Gastroesophageal sphincter (tissue), 4 donors: ENCODE data around the gene AMACR. TPM values are rescaled to one million over a fixed set of nuclear protein-coding genes. Genes with fewer than 3 reads are reported as not detected.
A peak's percentile ranks its signal among the peaks of the same experiment; 100 is the strongest.

Experiments used
- ATAC-seq: fragments of 150-250 bp; one replicate; pipeline ENCODE4 v1.9.1; 2016; ENCODE audit warnings: mild to moderate bottlenecking, moderate library complexity
- H3K27ac ChIP-seq, 4 donors: fragments of 200-600 bp; sonication (generic) in 3 of 4; 1 replicate in 3 of 4; 2 replicates in 1 of 4; pipeline ENCODE4 v1.5.1; 2016 to 2019
- H3K27me3 ChIP-seq: fragments of 200-600 bp; sonication (generic); one replicate; pipeline ENCODE4 v1.5.1; 2019
- H3K36me3 ChIP-seq, 2 donors: fragments of 200-600 bp; sonication (generic); one replicate each; pipeline ENCODE4 v1.5.1; 2019; ENCODE audit warnings: control low read depth in 1 of 2
- H3K4me1 ChIP-seq, 3 donors: fragments of 200-600 bp; sonication (generic); 1 replicate in 2 of 3; 2 replicates in 1 of 3; pipeline ENCODE4 v1.5.1; 2016 to 2019; ENCODE audit warnings: control low read depth in 2 of 3
- H3K4me3 ChIP-seq, 2 donors: fragments of 200-600 bp; sonication (generic); one replicate each; pipeline ENCODE4 v1.5.1; 2019; ENCODE audit warnings: mild to moderate bottlenecking in 1 of 2, moderate library complexity in 1 of 2
- H3K9me3 ChIP-seq, 3 donors: fragments of 200-600 bp; sonication (generic); one replicate each; pipeline ENCODE4 v1.5.1; 2017 to 2019; ENCODE audit warnings: control low read depth in 2 of 3
- CTCF ChIP-seq, 4 experiments: fragments of 200-600 bp in 2 of 4; fragments of 450-650 bp in 2 of 4; sonication (generic) in 1 of 4; IDR thresholded peaks; one replicate each; pipeline ENCODE4 v1.5.1; 2017 to 2019; ENCODE audit warnings: antibody characterized with exemption in 4 of 4, mild to moderate bottlenecking in 2 of 4, moderate library complexity in 2 of 4
- EP300 ChIP-seq: sonication (generic); formaldehyde crosslinking; IDR thresholded peaks from one replicate; pipeline ENCODE4 v1.6.1; 2017; ENCODE audit warnings: antibody characterized with exemption, mild to moderate bottlenecking
- POLR2A ChIP-seq, 2 donors: fragments of 450-650 bp; IDR thresholded peaks; one replicate each; pipeline ENCODE4 v1.6.1; 2017; ENCODE audit warnings: antibody characterized with exemption in 2 of 2, mild to moderate bottlenecking in 2 of 2, moderate library complexity in 1 of 2
- POLR2AphosphoS5 ChIP-seq: sonication (generic); formaldehyde crosslinking; IDR thresholded peaks from one replicate; pipeline ENCODE4 v1.6.1; 2017; ENCODE audit warnings: antibody characterized with exemption
- WGBS, 2 donors: methylation state at CpG; one replicate each; pipeline ENCODE4 v1.1.5; 2018; ENCODE audit warnings: low coverage in 1 of 2; 5-methylcytosine and 5-hydroxymethylcytosine counted together
- total RNA-seq, 4 donors: library from RNA; depleted of rRNA; stranded (reverse); fragments of >200 nt; gene quantifications; one replicate each; pipeline ENCODE4 v1.1.0, GENCODE V29; 2016

Gene AMACR
- total RNA-seq: 10 to 100 TPM; 11.4 to 24.1 (median 16.3) TPM

DNA sequence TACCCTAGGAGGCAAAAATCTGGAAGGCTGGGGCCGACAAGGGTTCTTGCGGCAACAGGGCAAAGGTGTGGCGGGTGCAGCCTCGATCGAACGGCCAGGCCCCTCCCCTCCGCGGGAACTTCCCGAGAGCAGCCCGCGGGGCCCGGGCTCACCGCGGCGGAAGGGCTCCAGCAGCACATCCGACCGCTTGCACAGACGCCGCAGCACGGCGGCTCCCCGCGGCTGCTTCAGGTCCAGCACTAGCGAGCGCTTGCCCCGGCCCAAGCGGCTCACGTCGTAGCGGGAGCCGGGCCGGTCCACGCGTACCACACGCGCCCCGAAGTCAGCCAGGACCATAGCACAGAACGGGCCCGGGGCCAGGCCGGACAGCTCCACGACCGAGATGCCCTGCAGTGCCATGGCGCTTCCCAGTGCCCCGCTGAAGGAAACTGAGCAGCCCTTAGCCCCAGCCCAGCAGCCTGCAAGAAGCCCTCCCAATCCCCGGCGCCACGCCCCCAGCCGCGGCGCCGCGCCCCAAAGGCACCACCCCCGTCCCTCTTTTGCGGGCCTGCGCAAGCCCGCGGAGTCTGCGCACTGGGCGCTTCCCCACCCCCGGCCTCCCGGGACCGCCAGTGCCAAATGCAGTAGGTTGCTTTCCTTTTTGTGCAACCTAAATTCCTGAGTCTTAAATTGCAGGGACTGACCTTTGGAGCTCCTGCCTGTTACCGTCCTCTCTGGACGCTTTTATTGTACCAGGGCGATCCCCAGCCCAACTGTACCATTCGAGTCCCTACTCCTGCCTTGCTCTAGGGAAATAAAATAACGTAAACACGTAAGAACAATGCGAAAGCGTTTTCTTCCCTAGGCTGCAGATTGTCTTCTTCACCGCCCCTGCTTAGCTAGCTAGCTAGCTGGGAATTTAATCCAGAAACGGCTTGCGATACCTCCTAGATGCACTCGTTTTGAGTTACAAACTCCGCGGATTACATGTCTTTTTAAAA is at the start of gene AMACR:
Gene AMACR (minus strand): TSS at position 430 of the 980 bp plus-strand sequence. CDS start 31 bp downstream, at position 399.
- Histone ChIP-seq H3K4me1 (peaks cover 0 to 37% (median 14%) of the 10 kb centered on the region in 3 donors), H3K27ac (peak within 1 kb of the TSS; percentile 71 to 92 (median 92)), H3K9me3 (no peaks in the 10 kb centered on the region), H3K4me3 (peak within 1 kb of the TSS; percentile 46 to 67), H3K27me3 (no peaks in the 10 kb centered on the region), H3K36me3 (peaks cover 0 to 11% of the 10 kb centered on the region in 2 donors)
- ATAC-seq: peak; percentile 98
- WGBS, 2 donors: 0% methylated on average over 15 to 18 of the region's 76 CpGs
- TF ChIP-seq CTCF (IDR thresholded peaks at IDR 0.05) (peak in 1 of 4 experiments; percentile 4), EP300 (peak; percentile 4), POLR2A (IDR thresholded peaks at IDR 0.05) (peak; percentile 86 to 90), POLR2AphosphoS5 (peak; percentile 74)

DNA sequence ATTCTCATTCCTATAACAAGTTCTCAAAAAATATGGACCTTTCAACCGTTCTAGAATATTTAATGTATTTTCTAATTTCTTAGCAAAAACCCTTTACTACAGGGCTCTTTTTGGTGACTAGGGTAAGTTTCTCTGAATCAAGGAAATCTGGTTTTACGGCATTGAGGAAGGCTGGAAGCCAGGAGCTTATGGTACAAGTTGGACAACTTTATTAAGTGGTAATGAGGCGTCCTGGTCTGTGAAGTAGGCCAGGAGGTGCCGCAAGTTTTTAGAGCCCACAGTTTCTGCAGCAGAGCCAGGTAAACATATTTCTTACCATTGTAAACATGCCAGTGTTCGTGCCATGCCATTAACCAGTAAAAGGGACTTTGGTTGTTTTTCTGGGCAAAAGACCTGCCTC is 49.7 kb upstream of the AMACR start:
- no peak for ATAC-seq
- TF ChIP-seq POLR2AphosphoS5: no peak
- no peak for TF ChIP-seq CTCF (IDR thresholded peaks at IDR 0.05)
- TF ChIP-seq POLR2A (IDR thresholded peaks at IDR 0.05): no peak
- no peak for TF ChIP-seq EP300
- Histone ChIP-seq H3K36me3 (peaks cover 0 to 7% of the 10 kb centered on the region in 2 donors), H3K9me3 (no peaks in the 10 kb centered on the region), H3K4me1 (peaks cover 0 to 4% (median 0%) of the 10 kb centered on the region in 3 donors), H3K4me3 (no peak overlapping the region), H3K27me3 (no peaks in the 10 kb centered on the region), H3K27ac (no peak overlapping the region)
- WGBS, 2 donors: 94 to 96% methylated on average over 3 to 4 of the region's 5 CpGs

DNA sequence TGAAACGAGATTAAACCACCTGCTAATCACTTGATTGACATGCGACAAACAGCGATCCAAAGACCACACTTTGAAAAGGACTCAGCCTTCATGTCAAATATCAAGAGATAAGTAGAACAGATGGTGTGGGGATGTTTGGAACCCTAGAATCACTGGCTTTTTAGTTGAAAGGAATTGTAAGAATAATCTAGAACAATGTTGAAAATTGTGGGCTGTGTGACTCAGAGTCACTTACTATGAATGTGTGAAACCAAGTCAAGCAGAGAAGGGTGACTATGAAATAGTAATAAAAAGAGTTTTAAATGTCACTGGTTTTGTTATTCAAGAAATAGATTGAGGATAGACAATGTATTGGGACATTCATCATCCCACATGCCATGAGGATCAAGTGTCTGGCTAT is 49.3 kb upstream of the AMACR start:
- no peak overlapping the region for H3K4me3 ChIP-seq
- H3K9me3 ChIP-seq: no peaks in the 10 kb centered on the region
- H3K27ac ChIP-seq: no peak overlapping the region
- TF ChIP-seq EP300: no peak
- no peak for TF ChIP-seq POLR2AphosphoS5
- no peak for TF ChIP-seq POLR2A (IDR thresholded peaks at IDR 0.05)
- no peak for TF ChIP-seq CTCF (IDR thresholded peaks at IDR 0.05)
- WGBS, 2 donors: 92 to 100% methylated on average over 2 to 3 of the region's 3 CpGs
- no peak for ATAC-seq
- no peaks in the 10 kb centered on the region for H3K27me3 ChIP-seq
- peaks cover 0 to 5% (median 0%) of the 10 kb centered on the region in 3 donors for H3K4me1 ChIP-seq
- peaks cover 0 to 7% of the 10 kb centered on the region in 2 donors for H3K36me3 ChIP-seq

DNA sequence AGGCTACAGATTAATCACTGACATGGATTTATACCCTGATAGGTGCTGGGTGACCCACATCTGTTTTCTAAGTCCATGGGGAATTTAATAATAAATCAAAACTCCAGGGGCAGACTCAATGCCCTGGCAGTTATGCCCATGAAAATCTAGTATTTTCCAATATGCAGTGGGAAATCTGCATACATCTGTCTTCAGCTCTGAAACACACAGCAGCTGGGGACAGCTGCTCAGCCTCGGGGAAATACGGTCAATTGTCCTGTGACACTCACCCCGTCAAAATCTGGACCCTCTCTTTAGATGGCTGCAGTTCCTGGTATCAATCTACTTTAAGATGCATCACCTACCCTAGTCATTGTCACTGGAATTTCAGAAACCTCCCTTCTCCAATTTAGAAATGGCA is 47.8 kb upstream of the AMACR start:
- WGBS, 2 donors: 63 to 67% methylated on average over 3 of the region's 3 CpGs
- TF ChIP-seq EP300 (no peak), POLR2A (IDR thresholded peaks at IDR 0.05) (no peak), CTCF (IDR thresholded peaks at IDR 0.05) (no peak), POLR2AphosphoS5 (no peak)
- no peak overlapping the region for H3K27ac ChIP-seq
- H3K27me3 ChIP-seq: no peaks in the 10 kb centered on the region
- ATAC-seq: no peak
- peaks cover 0 to 5% (median 0%) of the 10 kb centered on the region in 3 donors for H3K4me1 ChIP-seq
- H3K9me3 ChIP-seq: no peaks in the 10 kb centered on the region
- peaks cover 0 to 7% of the 10 kb centered on the region in 2 donors for H3K36me3 ChIP-seq
- H3K4me3 ChIP-seq: no peak overlapping the region

DNA sequence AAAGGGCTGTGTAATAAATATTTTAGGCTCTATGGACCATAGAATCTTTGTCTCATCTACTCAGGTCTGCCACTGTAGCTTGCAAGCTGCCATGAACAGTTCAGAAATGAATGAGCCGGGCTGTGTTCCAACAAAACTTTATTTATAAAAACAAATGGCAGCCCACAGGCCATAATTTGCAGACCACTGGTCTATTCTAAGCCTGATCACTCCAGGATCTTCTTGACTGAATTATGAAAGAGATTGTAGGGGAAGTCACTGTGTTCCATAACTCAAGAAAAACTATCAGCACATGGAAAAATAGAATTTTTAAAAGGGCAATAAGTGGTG is 46.5 kb upstream of the AMACR start:
- ATAC-seq: no peak
- peaks cover 0 to 5% (median 0%) of the 10 kb centered on the region in 3 donors for H3K4me1 ChIP-seq
- no peak overlapping the region for H3K4me3 ChIP-seq
- WGBS, 2 donors: 77 to 100% methylated on average over 1 of the region's 1 CpG
- H3K36me3 ChIP-seq: peaks cover 0 to 17% of the 10 kb centered on the region in 2 donors
- H3K9me3 ChIP-seq: no peaks in the 10 kb centered on the region
- H3K27ac ChIP-seq: no peak overlapping the region
- no peaks in the 10 kb centered on the region for H3K27me3 ChIP-seq
- TF ChIP-seq POLR2A (IDR thresholded peaks at IDR 0.05) (no peak), CTCF (IDR thresholded peaks at IDR 0.05) (no peak), EP300 (no peak), POLR2AphosphoS5 (no peak)
